Measurements from ENCODE around the gene RNF32.
"Not testable (repeated sequence)": the region's sequence is repeated elsewhere in the genome, so short reads cannot be mapped to it uniquely, and the experiment has no call there.

DNA sequence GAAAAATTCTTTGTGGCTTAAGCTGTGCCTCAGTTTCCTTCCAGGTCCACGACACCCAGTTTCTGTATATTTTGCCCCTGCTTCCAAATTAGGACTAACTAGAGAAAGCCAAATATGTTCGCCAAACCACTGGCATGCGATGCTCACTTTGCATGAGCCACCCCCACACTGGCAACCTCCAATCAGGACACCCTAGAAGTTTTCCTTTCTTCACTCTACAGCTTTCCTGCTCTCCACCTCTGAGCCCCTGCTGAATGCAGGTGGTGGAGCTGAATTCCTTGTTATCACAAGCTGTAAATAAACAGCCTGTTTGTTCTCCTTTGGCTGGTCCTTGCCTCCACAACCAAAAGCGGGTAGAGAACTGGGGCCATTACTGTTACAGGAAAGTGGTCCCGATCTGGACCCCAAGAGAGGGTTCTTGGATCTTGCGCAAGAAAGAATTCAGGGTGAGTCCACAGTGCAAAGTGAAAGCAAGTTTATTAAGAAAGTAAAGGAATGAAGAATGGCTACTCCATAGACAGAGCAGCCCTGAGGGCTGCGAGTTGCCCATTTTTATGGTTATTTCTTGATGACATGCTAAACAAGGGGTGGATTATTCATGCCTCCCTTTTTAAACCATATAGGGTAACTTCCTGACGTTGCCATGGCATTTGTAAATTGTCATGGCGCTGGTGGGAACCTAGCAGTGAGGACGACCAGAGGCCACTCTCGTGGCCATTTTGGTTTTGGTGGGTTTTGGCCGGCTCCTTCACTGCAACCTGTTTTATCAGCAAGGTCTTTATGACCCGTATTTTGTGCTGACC lies 20.9 kb upstream of the RNF32 start:
- TF ChIP-seq, protein P1, sequence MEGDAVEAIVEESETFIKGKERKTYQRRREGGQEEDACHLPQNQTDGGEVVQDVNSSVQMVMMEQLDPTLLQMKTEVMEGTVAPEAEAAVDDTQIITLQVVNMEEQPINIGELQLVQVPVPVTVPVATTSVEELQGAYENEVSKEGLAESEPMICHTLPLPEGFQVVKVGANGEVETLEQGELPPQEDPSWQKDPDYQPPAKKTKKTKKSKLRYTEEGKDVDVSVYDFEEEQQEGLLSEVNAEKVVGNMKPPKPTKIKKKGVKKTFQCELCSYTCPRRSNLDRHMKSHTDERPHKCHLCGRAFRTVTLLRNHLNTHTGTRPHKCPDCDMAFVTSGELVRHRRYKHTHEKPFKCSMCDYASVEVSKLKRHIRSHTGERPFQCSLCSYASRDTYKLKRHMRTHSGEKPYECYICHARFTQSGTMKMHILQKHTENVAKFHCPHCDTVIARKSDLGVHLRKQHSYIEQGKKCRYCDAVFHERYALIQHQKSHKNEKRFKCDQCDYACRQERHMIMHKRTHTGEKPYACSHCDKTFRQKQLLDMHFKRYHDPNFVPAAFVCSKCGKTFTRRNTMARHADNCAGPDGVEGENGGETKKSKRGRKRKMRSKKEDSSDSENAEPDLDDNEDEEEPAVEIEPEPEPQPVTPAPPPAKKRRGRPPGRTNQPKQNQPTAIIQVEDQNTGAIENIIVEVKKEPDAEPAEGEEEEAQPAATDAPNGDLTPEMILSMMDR (IDR thresholded peaks at IDR 0.05 in 4 of 5, conservative IDR thresholded peaks at IDR 0.05 in 1 of 5): not testable (repeated sequence)
- TF ChIP-seq POLR2A (IDR thresholded peaks at IDR 0.05): not testable (repeated sequence)
